ENCODE results near the gene CACNA1I.
"Not testable (repeated sequence)": the region's sequence is repeated elsewhere in the genome, so short reads cannot be mapped to it uniquely, and the experiment has no call there.

Gene CACNA1I

GRCh38 chr22:39570665-39571064 is at the start of gene CACNA1I:
Gene CACNA1I (plus strand): TSS chr22:39570753. CDS start chr22:39570753, 0 bp downstream.
- no peak for DNase-seq

GRCh38 chr22:39521106-39521885 is 49.3 kb upstream of the CACNA1I start:
- DNase-seq = peak; percentile 62

DNA sequence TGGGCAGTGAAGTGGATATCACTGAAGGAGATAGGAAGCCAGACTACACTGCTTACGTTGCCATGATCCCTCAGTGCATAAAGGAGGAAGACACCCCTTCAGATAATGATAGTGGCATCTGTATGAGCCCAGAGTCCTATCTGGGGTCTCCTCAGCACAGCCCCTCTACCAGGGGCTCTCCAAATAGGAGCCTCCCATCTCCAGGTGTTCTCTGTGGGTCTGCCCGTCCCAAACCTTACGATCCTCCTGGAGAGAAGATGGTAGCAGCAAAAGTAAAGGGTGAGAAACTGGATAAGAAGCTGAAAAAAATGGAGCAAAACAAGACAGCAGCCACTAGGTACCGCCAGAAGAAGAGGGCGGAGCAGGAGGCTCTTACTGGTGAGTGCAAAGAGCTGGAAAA is 48.5 kb upstream of the CACNA1I start:
- DNase-seq = not testable (repeated sequence)

DNA sequence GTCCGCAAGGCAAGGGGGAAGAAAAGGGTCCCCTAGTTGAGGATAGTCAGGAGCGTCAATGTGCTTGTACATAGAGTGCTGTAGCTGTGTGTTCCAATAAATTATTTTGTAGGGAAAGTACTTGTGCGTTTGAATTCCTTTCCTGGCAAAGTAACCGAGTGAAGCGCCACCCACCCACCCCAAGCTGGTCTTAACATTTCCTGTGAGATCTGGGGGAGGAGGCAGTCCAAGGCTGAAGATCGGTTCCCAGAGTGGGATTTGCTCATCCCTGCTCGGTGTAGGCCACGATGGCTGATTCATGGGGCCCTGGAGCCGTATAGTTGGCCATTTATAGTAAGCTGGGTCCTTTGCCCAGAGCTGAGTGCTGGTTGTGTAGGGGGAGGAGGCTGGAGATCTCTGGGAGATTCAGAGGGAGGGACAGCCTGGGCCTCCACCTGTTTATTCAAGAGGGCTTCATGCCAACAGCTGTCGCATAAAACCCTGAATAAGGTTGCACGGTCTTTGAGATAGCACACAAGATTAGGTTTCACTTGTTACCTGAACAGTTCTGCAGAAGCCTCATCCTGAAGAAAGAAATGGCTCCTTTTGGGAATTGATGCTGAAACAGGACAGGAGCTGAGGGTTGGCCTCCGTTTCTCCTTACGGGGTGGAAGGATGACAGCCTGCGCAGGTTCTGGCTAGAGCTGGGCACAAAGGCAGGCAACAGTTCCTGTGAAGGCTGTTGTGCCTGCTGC is 47.8 kb upstream of the CACNA1I start:
- DNase-seq = peak; percentile 51

DNA sequence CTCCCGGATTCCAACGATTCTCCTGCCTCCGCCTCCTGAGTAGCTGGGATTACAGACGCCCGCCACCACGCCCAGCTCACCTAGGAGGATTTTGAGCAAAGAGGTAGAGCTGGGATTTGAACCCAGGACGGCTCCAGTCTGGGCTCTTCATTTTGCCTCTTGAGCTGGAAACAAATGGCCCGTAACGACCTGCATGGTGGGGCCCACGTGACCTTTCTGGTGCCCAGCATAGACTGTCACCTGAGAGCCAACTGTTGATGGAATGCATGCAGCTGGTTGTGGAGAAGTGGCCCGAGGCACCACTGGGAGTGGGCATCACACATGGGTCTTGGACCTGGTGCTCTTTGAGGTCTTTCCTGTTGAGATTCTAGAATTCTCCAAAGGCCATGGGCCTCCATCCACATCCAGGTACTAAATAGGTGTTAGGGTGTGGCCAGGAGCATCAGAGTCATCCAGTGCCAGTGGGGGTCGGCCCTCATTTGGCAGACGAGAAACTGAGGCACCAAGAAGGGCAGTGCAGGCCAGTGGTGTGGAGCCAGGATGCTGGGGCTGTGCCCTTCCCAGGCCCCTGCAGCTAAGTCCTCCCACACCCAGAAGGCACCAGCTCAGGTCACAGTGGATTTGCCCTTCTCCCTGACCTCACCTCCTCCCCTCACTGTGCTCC is 46.3 kb upstream of the CACNA1I start:
- DNase-seq = no peak

- DNase-seq = no peak
Measured at GRCh38 chr22:39524753-39525657, 45.5 kb upstream of the CACNA1I start.

DNA sequence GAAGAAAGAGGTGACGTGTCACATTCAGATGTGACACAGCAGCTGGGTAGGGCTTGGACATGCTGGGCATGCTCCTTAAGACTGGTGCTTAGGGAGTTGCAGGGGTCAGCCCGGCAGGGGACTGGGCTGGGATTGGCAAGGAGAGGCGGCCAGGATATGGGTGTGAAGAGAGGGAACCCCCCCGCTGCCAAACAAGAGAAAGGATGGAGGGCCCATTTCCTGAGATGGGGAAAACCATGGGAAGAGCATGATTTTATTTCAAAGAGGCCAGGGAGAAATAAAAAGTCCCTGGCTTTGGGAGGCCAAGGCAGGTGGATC is 44.9 kb upstream of the CACNA1I start:
- no peak for DNase-seq

GRCh38 chr22:39526736-39527171 is 43.8 kb upstream of the CACNA1I start:
- no peak for DNase-seq

DNA sequence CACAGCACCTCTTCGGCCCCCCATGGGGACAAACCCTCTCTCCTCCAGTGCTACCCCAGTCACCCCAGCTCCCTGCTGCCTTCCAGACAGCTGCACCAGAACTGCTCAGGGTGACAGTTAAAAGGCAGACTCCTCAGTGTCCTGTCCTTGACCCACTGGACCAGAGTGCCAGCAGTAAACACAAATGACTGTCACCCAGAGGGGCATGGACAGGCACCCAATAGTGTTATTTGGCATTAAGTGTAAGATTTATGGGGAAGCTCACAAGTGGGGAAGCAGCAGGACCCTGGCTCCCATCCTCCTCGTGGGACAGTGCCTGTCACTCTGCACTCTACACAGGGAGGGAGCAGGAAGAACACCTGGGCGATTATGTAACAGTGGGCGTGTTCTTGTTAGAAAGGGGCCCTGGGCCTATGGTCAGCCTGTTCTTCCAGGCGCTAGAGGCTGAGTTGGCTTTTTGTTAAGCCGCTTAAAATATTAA is 43.0 kb upstream of the CACNA1I start:
- DNase-seq = peak; percentile 57

DNA sequence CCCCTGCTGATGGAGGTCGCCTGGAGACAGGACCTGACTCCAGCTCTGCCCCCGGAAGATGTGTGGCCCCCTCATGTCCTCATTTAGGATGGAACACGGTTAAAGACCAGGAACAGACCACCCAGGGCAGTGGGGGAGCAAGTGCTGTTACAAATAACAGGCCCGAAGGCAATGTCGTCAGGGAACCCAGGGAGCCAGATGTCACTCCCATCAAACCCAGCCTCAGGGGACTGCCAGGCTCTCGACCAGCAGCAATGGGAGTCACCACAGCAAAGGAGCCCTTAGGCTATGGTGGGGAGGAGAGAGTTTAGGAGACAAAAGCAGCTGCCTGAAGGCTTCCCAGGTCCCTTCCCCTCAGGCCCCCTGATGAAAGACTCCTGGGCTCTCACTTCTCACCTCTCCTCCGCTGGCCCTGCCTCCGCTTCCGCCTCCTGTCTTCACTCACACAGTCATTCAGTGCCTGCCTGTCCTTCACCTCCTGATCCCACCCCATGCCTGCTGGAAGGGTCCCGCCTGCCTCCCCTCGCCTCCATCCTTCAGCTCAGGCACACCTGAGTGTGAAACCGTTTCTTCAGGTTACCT is 42.4 kb upstream of the CACNA1I start:
- DNase-seq = peak; percentile 82

GRCh38 chr22:39528681-39529486 is 41.7 kb upstream of the CACNA1I start:
- DNase-seq = peak; percentile 97

- no peak for DNase-seq
Measured at GRCh38 chr22:39529487-39529851, 41.1 kb upstream of the CACNA1I start.

DNA sequence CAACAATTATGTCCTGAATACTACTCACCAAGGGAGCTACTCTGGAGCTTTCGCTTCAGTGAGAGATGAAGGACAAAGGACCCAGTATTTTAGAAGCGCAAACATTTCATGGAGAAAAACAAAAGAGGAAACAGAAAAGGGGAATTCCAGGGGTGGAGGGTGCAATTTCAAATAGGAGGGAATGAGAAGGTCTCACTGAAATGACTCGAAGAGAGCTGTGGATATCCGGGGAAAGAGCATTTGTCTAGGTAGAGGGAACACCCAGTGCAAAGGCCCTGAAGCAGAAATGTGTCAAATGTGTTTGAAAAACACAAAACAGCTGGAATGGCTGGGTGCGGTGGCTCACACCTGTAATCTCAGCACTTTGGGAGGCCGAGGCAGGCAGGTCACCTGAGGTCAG is 40.4 kb upstream of the CACNA1I start:
- no peak for DNase-seq

DNA sequence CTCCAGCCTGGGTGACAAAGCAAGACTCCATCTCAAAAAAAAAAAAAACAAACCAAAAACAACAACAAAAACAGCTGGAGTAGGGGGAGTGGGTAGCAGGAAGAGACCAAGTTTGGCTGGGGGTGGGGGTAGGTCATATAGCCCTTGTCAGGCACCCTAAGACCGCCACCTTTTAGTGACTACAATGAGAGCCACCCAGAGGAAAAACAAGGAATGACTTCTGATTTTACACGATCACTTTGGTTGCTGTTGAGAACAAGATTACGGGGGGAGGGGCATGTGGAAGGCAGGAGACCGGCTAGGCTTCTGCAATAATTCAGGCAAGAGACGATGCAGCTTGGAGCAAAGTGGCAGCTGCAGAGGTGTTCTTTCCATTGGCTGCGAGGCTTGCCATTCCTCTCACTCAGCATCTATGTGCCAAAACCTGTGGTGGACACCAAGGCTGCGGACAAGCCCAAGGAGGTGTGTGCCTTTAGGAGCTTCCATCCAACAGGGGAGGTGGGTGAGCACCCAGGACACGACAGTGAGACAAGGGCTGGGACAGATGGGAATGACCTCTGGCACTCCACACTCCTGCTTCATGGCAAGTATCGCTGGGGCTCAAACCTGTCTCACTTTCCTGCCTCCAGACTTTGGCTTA is 39.7 kb upstream of the CACNA1I start:
- DNase-seq = no peak

DNA sequence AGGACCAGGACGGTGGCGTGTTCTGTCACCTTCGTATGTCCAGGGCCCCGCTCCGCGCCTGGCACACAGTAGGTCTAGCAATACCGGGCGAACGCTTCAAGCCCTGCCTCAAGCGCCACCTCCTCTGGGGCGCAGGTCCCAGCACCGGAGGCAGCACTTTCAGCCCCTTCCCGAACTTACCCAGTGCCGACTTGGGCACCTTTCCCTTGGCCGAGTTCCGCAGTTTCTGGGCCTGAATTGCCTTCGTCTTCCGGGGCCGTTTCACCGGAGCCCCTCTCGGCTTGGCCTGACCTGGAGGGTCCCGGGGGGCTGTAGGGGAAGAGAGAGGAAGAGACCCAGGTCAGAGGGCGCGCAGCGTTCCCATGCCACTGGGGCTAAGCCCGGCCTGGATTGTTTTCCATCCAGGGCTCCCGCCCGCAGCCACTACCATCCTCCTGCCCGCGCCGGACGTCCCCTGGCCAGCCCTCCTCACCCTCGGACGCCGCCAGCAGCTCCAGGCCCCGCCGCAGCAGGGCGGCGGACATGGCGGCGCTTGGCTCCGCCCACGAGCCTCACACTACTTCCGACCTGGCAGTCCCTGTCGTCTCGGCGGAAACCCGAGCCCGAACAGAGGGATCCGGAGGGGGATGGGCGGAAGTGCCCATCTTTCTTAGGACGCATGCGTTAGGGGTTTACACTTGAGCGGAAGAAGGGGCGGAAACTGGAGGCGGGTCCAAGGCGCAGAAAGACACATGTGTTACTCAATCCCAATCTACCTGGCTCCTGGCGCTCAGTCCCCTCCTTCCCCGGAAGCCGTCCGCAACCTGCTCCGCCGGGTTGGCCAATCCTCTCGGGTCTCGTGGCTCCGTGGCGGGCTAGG is 38.1 kb upstream of the CACNA1I start, which contains the start of gene RPS19BP1:
TSS of gene RPS19BP1 (minus strand) at position 534 of the 859 bp plus-strand sequence. CDS start at position 524, 10 bp downstream.
- peak; percentile 99 for DNase-seq

GRCh38 chr22:39534092-39534506 is 36.5 kb upstream of the CACNA1I start:
- no peak for DNase-seq

- peak; percentile 62 for DNase-seq
Measured at GRCh38 chr22:39534591-39535356, 35.8 kb upstream of the CACNA1I start.

GRCh38 chr22:39535357-39535725 is 35.2 kb upstream of the CACNA1I start:
- DNase-seq = peak; percentile 34
